ENCODE results near the gene ZDHHC11B.
"Not testable (repeated sequence)": the region's sequence is repeated elsewhere in the genome, so short reads cannot be mapped to it uniquely, and the experiment has no call there.

DNA sequence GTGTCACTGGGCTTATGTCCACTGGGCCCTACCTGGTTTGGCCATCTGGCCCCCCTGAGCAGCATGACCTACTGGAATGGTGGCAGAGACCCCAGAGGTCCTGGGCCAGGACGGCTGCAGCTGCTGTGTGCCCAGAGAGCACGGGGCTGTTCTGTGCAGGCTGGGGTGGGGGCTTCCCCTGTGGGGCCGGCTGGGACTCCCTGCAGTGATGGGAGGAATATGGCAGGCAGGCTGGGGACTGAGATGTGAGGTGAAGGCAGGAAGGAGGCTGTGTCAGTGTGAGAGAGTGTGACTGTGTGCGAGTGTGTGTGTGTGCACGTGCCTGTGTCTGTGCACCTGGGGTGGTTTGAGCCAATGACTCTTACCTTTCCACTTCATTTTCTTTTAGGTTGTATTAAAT is 29.0 kb upstream of the ZDHHC11B start:
- TF ChIP-seq, protein P1, sequence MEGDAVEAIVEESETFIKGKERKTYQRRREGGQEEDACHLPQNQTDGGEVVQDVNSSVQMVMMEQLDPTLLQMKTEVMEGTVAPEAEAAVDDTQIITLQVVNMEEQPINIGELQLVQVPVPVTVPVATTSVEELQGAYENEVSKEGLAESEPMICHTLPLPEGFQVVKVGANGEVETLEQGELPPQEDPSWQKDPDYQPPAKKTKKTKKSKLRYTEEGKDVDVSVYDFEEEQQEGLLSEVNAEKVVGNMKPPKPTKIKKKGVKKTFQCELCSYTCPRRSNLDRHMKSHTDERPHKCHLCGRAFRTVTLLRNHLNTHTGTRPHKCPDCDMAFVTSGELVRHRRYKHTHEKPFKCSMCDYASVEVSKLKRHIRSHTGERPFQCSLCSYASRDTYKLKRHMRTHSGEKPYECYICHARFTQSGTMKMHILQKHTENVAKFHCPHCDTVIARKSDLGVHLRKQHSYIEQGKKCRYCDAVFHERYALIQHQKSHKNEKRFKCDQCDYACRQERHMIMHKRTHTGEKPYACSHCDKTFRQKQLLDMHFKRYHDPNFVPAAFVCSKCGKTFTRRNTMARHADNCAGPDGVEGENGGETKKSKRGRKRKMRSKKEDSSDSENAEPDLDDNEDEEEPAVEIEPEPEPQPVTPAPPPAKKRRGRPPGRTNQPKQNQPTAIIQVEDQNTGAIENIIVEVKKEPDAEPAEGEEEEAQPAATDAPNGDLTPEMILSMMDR (IDR thresholded peaks at IDR 0.05): not testable (repeated sequence)
- not testable (repeated sequence) for TF ChIP-seq POLR2A (IDR thresholded peaks at IDR 0.05)

Measured in body of pancreas (tissue), 4 donors.